Sigmoid colon (tissue), 4 donors: ENCODE results near the gene NRM.

Experiments
- EP300 ChIP-seq, 4 donors: sonication (generic); formaldehyde crosslinking; IDR thresholded peaks; one replicate each; pipeline ENCODE4 v1.6.1; 2017; ENCODE audit warnings: antibody characterized with exemption in 4 of 4
- POLR2A ChIP-seq, 2 donors: fragments of 450-650 bp; IDR thresholded peaks; one replicate each; pipeline ENCODE4 v1.6.1; 2016; ENCODE audit warnings: antibody characterized with exemption in 2 of 2, mild to moderate bottlenecking in 2 of 2, moderate library complexity in 2 of 2
- POLR2AphosphoS5 ChIP-seq, 4 donors: sonication (generic); formaldehyde crosslinking; IDR thresholded peaks; one replicate each; pipeline ENCODE4 v1.6.1; 2017; ENCODE audit warnings: antibody characterized with exemption in 4 of 4
- TF ChIP-seq, protein P1 (sequence below), 4 experiments: fragments of 450-650 bp in 3 of 4; fragments of 200-600 bp in 1 of 4; IDR thresholded peaks; one replicate each; pipeline ENCODE4 v1.5.1; 2016 to 2019; ENCODE audit warnings: antibody characterized with exemption in 4 of 4, mild to moderate bottlenecking in 3 of 4, moderate library complexity in 2 of 4

DNA sequence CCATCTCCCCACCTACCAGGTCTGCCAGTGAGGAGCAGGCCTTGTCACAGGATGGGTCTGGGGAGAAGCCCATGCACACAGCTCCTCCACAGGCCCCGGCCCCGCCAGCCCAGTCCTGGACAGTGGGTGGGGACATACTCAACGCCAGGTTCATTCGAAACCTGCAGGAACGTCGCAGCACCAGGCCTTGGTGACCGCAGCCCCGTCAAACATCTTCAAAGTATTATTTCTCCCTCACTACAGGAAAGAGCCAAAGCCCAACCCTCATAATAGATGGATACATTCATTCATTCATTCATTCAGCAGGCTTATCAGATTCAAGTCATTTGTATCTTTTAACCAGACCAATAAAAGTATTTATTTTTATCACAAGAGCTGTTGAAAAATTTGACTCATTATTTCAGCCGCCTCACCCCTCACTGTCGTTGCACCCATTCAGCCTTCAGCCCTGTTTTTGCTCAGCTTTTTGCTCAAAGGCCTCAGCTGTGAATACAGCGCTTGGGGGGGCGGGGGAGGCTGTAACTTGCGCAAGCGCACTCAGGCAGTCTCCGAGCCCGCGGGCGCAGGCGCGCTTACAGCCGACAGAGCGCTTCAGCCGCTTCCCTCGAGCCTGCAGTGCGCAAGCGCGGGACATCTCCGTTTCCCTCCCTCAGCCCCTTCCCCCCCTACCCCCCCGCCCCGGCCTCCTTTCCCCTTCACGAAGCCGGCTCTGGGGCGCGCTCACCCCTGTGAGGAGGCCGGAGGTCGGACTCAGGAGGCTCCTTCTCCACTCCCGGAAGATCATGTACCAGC lies 44.1 kb downstream of the NRM start, which contains the start of gene C6orf136:
- TF ChIP-seq POLR2AphosphoS5 (IDR thresholded peaks at IDR 0.05) (peak in 2 of 4 donors; percentile 38 to 42), POLR2A (IDR thresholded peaks at IDR 0.05) (no peak), EP300 (IDR thresholded peaks at IDR 0.05) (no peak)
- TF ChIP-seq, protein P1, sequence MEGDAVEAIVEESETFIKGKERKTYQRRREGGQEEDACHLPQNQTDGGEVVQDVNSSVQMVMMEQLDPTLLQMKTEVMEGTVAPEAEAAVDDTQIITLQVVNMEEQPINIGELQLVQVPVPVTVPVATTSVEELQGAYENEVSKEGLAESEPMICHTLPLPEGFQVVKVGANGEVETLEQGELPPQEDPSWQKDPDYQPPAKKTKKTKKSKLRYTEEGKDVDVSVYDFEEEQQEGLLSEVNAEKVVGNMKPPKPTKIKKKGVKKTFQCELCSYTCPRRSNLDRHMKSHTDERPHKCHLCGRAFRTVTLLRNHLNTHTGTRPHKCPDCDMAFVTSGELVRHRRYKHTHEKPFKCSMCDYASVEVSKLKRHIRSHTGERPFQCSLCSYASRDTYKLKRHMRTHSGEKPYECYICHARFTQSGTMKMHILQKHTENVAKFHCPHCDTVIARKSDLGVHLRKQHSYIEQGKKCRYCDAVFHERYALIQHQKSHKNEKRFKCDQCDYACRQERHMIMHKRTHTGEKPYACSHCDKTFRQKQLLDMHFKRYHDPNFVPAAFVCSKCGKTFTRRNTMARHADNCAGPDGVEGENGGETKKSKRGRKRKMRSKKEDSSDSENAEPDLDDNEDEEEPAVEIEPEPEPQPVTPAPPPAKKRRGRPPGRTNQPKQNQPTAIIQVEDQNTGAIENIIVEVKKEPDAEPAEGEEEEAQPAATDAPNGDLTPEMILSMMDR (IDR thresholded peaks at IDR 0.05), result no peak
